PFSK-1 (cell line): ENCODE data around the gene VPS13D.

Experiments used
- FOXP2 ChIP-seq: optimal IDR thresholded peaks from 2 replicates; pipeline ENCODE3; 2011; ENCODE audit warnings: borderline replicate concordance, control low read depth, inconsistent platforms; ENCODE audit not compliant: insufficient read depth; ENCODE audit errors: extremely low read length, extremely low read depth
- POLR2AphosphoS5 ChIP-seq: IDR thresholded peaks from 2 replicates; pipeline ENCODE4 v1.6.1; 2012; ENCODE audit warnings: low read depth, mild to moderate bottlenecking, control low read depth, low read length, moderate library complexity
- REST ChIP-seq, 2 experiments: IDR thresholded peaks; 2 replicates each; pipeline versions ENCODE4 v1.6.1 to v1.8.0; 2011 to 2012; ENCODE audit warnings: low read depth in 2 of 2, low read length in 2 of 2, control low read depth in 1 of 2, inconsistent platforms in 1 of 2, mild to moderate bottlenecking in 1 of 2, moderate library complexity in 1 of 2; ENCODE audit not compliant: insufficient read depth in 1 of 2
- TAF1 ChIP-seq: IDR thresholded peaks from 2 replicates; pipeline ENCODE4 v1.6.1; 2012; ENCODE audit warnings: low read length, control low read depth, borderline replicate concordance; ENCODE audit not compliant: insufficient read depth

GRCh38 chr1:12488666-12489354 lies 259.0 kb downstream of the VPS13D start:
- TF ChIP-seq TAF1: no peak
- no peak for TF ChIP-seq POLR2AphosphoS5
- no peak for TF ChIP-seq FOXP2
- TF ChIP-seq REST (IDR thresholded peaks at IDR 0.05; ENCODE audit: insufficient read depth in 1 of 2, low read depth in 2 of 2, low read length in 2 of 2): no peak
